COR-L47 (cell line): ENCODE data around the gene CAPN1.

Experiments
- DNase-seq: peaks from one replicate; lab custom pipeline; 2025; lab: John Stamatoyannopoulos, UW

The CAPN1 gene

GRCh38 chr11:65260756-65261590, 79.2 kb downstream of the CAPN1 start:
- no peak for DNase-seq
